Keratinocyte (primary cell): ENCODE measurements around the gene STAC2. TPM values are rescaled to one million over a fixed set of nuclear protein-coding genes. Genes with fewer than 3 reads are reported as not detected.

Experiments
- DNase-seq: peaks from one replicate; pipeline ENCODE4 v3.0.0-alpha.2; 2011; ENCODE audit warnings: low read depth, missing footprints, low spot score
- FAIRE-seq: peaks from 2 replicates; lab custom pipeline; 2011; peaks lifted over from hg19 to GRCh38; lab: Jason Lieb, UNC
- H2AFZ ChIP-seq: 2 replicates; pipeline ENCODE4 v1.6.0; 2012; ENCODE audit warnings: low read length, control low read depth, inconsistent platforms; ENCODE audit not compliant: control insufficient read depth
- H3K27ac ChIP-seq: 2 replicates; pipeline ENCODE4 v1.5.1; 2011; ENCODE audit warnings: low read length; ENCODE audit not compliant: control insufficient read depth, insufficient read depth
- H3K27me3 ChIP-seq: 3 replicates; pipeline ENCODE4 v1.6.0; 2011; ENCODE audit warnings: low read length; ENCODE audit not compliant: control insufficient read depth, insufficient read depth; ENCODE audit errors: extremely low read depth
- H3K36me3 ChIP-seq, 2 experiments: 2 replicates in 1 of 2; 3 replicates in 1 of 2; pipeline ENCODE4 v1.5.1; 2011; ENCODE audit warnings: low read length in 2 of 2, mild to moderate bottlenecking in 1 of 2; ENCODE audit not compliant: control insufficient read depth in 2 of 2, insufficient read depth in 2 of 2; ENCODE audit errors: extremely low read depth in 1 of 2
- H3K4me1 ChIP-seq: 3 replicates; pipeline ENCODE4 v1.5.1; 2011; ENCODE audit warnings: low read length; ENCODE audit not compliant: control insufficient read depth, insufficient read depth; ENCODE audit errors: extremely low read depth
- H3K4me2 ChIP-seq: 3 replicates; pipeline ENCODE4 v1.6.0; 2011; ENCODE audit warnings: low read depth, low read length; ENCODE audit not compliant: control insufficient read depth, insufficient read depth; ENCODE audit errors: extremely low read depth
- H3K4me3 ChIP-seq, 3 experiments: fragments of 200-600 bp in 1 of 3; sonication (generic) in 1 of 3; 2 replicates in 2 of 3; 3 replicates in 1 of 3; pipeline ENCODE4 v1.5.1; 2011 to 2016; ENCODE audit warnings: low read length in 3 of 3, mild to moderate bottlenecking in 3 of 3, control low read depth in 2 of 3, inconsistent platforms in 1 of 3, low read depth in 1 of 3, mixed read lengths in 1 of 3, mixed run types in 1 of 3, moderate library complexity in 1 of 3; ENCODE audit not compliant: control insufficient read depth in 2 of 3, insufficient read depth in 2 of 3; ENCODE audit errors: extremely low read depth in 1 of 3
- H3K79me2 ChIP-seq: 2 replicates; pipeline ENCODE4 v1.6.0; 2012; ENCODE audit warnings: low read length; ENCODE audit not compliant: control insufficient read depth, insufficient read depth
- H3K9ac ChIP-seq: 3 replicates; pipeline ENCODE4 v1.6.0; 2011; ENCODE audit warnings: low read length; ENCODE audit not compliant: control insufficient read depth, insufficient read depth; ENCODE audit errors: extremely low read depth
- H3K9me1 ChIP-seq: 3 replicates; pipeline ENCODE4 v1.6.0; 2011; ENCODE audit warnings: low read length; ENCODE audit not compliant: control insufficient read depth, insufficient read depth; ENCODE audit errors: extremely low read depth
- H3K9me3 ChIP-seq: 2 replicates; pipeline ENCODE4 v1.5.1; 2012; ENCODE audit warnings: low read depth, low read length; ENCODE audit not compliant: control insufficient read depth
- H4K20me1 ChIP-seq: 3 replicates; pipeline ENCODE4 v1.6.0; 2011; ENCODE audit warnings: low read length; ENCODE audit not compliant: control insufficient read depth, insufficient read depth; ENCODE audit errors: extremely low read depth
- EZH2 ChIP-seq: IDR thresholded peaks from one replicate; pipeline ENCODE4 v1.6.1; 2012; ENCODE audit warnings: inconsistent platforms, mild to moderate bottlenecking, low read length, moderate library complexity
- dilution Hi-C: fragments of 300-500 bp; cut with MboI; formaldehyde crosslinking; loops from one replicate; pipeline ENCODE4 v1.7.0; 2020; ENCODE audit warnings: low sequenced_read_pairs; ENCODE audit not compliant: extremely low pct_ligation_motif_present
- polyA plus RNA-seq, 5 experiments: library from polyadenylated mRNA; depleted of rRNA in 3 of 5; stranded (reverse) in 3 of 5; stranded (forward) in 1 of 5; unstranded in 1 of 5; fragments of >200 nt; gene quantifications; 1 replicate in 1 of 5; 2 replicates in 3 of 5; 3 replicates in 1 of 5; pipeline versions ENCODE4 v1.2.1 to v1.2.3, GENCODE V29; 2011 to 2012; ENCODE audit warnings: missing spikeins in 2 of 5, low read depth in 1 of 5, low replicate concordance in 1 of 5
- TF ChIP-seq, protein P1 (sequence below), 3 experiments: IDR thresholded peaks in 1 of 3; conservative IDR thresholded peaks in 1 of 3; optimal IDR thresholded peaks in 1 of 3; 2 replicates in 2 of 3; 3 replicates in 1 of 3; pipeline versions ENCODE3 to v1.5.1; 2011; ENCODE audit warnings: low read length in 3 of 3, mild to moderate bottlenecking in 3 of 3, moderate library complexity in 2 of 3, control low read depth in 1 of 3, inconsistent platforms in 1 of 3; ENCODE audit not compliant: insufficient read depth in 2 of 3; ENCODE audit errors: extremely low read depth in 1 of 3

Gene STAC2
- polyA plus RNA-seq, 1 donor (not counting 4 experiments of a cell fraction or from before 2014, with no cell fraction given) = not detected

GRCh38 chr17:39270923-39271322 lies 45.2 kb upstream of the STAC2 start:
- no peaks in the 10 kb centered on the region for H3K4me1 ChIP-seq
- no peak overlapping the region for H3K27ac ChIP-seq
- no peak overlapping the region for H3K4me3 ChIP-seq
- TF ChIP-seq EZH2 = no peak
- TF ChIP-seq, protein P1, sequence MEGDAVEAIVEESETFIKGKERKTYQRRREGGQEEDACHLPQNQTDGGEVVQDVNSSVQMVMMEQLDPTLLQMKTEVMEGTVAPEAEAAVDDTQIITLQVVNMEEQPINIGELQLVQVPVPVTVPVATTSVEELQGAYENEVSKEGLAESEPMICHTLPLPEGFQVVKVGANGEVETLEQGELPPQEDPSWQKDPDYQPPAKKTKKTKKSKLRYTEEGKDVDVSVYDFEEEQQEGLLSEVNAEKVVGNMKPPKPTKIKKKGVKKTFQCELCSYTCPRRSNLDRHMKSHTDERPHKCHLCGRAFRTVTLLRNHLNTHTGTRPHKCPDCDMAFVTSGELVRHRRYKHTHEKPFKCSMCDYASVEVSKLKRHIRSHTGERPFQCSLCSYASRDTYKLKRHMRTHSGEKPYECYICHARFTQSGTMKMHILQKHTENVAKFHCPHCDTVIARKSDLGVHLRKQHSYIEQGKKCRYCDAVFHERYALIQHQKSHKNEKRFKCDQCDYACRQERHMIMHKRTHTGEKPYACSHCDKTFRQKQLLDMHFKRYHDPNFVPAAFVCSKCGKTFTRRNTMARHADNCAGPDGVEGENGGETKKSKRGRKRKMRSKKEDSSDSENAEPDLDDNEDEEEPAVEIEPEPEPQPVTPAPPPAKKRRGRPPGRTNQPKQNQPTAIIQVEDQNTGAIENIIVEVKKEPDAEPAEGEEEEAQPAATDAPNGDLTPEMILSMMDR (optimal IDR thresholded peaks at IDR 0.05 in 1 of 3, IDR thresholded peaks at IDR 0.05 in 1 of 3, conservative IDR thresholded peaks at IDR 0.05 in 1 of 3; ENCODE audit: extremely low read depth in 1 of 3, insufficient read depth in 2 of 3, low read length in 3 of 3) = no peak
- no peaks in the 10 kb centered on the region for H3K27me3 ChIP-seq
- DNase-seq (no peak), FAIRE-seq (no peak)
- peaks cover 0 to 4% of the 10 kb centered on the region in 2 experiments for H3K36me3 ChIP-seq
- no peak overlapping the region for H3K9ac ChIP-seq
- no peak overlapping the region for H3K4me2 ChIP-seq
- H3K9me1 ChIP-seq = no peaks in the 10 kb centered on the region
- no peak overlapping the region for H2AFZ ChIP-seq
- H4K20me1 ChIP-seq = no peaks in the 10 kb centered on the region
- dilution Hi-C loops = no loop called here
- H3K9me3 ChIP-seq = no peaks in the 10 kb centered on the region
- no peaks in the 10 kb centered on the region for H3K79me2 ChIP-seq

DNA sequence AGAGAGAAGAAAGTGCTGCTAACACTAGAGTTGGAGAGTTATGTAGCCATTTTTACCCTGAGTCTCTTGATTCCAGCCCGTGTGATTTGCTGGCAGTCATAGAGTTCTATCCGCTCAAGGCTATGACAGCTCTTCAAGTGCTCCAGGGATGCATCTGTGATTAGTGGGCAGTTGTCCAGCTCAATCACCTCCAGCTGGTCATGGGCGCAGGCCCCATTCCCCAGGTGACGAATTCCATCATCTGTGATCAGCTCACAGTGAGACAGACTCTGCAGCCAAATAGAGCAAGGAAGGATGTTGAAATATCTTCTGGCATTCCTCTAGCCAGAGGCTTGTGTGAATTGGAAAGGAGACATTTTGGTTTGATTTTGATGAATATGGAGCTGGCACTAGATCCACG lies 38.4 kb upstream of the STAC2 start:
- Histone ChIP-seq H3K79me2 (no peaks in the 10 kb centered on the region), H3K36me3 (peaks cover 0 to 12% of the 10 kb centered on the region in 2 experiments), H3K4me2 (no peak overlapping the region), H3K9me1 (no peaks in the 10 kb centered on the region), H3K27ac (no peak overlapping the region), H2AFZ (no peak overlapping the region), H4K20me1 (no peaks in the 10 kb centered on the region), H3K27me3 (no peaks in the 10 kb centered on the region), H3K9ac (no peak overlapping the region), H3K4me3 (no peak overlapping the region), H3K4me1 (no peaks in the 10 kb centered on the region), H3K9me3 (no peaks in the 10 kb centered on the region)
- no peak for TF ChIP-seq EZH2
- TF ChIP-seq, protein P1 (optimal IDR thresholded peaks at IDR 0.05 in 1 of 3, IDR thresholded peaks at IDR 0.05 in 1 of 3, conservative IDR thresholded peaks at IDR 0.05 in 1 of 3; ENCODE audit: extremely low read depth in 1 of 3, insufficient read depth in 2 of 3, low read length in 3 of 3) = no peak
- no peak for FAIRE-seq
- dilution Hi-C loops = no loop called here
- no peak for DNase-seq
